Kidney (tissue), 14 donors: Measurements from ENCODE around the gene CCDC121. TPM values are rescaled to one million over a fixed set of nuclear protein-coding genes. Genes with fewer than 3 reads are reported as not detected.

Experiments used
- DNase-seq, 5 donors: peaks; one replicate each; pipeline ENCODE4 v3.0.0-alpha.2; 2013 to 2020
- FAIRE-seq: peaks from 2 replicates; lab custom pipeline; 2012; peaks lifted over from hg19 to GRCh38; lab: Jason Lieb, UNC
- H3K27ac ChIP-seq, 2 donors: one replicate each; pipeline ENCODE4 v1.7.0; 2013; ENCODE audit warnings: low read depth in 2 of 2, low read length in 2 of 2, inconsistent platforms in 1 of 2
- H3K27me3 ChIP-seq: one replicate; pipeline ENCODE4 v1.7.1; 2013; ENCODE audit warnings: low read length, inconsistent platforms; ENCODE audit not compliant: control insufficient read depth, insufficient read depth
- H3K36me3 ChIP-seq, 3 donors: one replicate each; pipeline versions ENCODE4 v1.7.0 to v1.7.1; 2013; ENCODE audit warnings: low read length in 3 of 3, control low read depth in 1 of 3, inconsistent platforms in 1 of 3; ENCODE audit not compliant: insufficient read depth in 3 of 3, control insufficient read depth in 2 of 3
- H3K4me1 ChIP-seq, 3 donors: one replicate each; pipeline versions ENCODE4 v1.7.0 to v1.7.1; 2013; ENCODE audit warnings: low read length in 3 of 3, inconsistent platforms in 1 of 3, low read depth in 1 of 3; ENCODE audit not compliant: control insufficient read depth in 2 of 3, insufficient read depth in 2 of 3
- H3K4me3 ChIP-seq, 3 donors: one replicate each; pipeline versions ENCODE4 v1.7.0 to v1.8.1; 2013; ENCODE audit warnings: low read length in 3 of 3, control low read depth in 1 of 3, inconsistent platforms in 1 of 3
- H3K9ac ChIP-seq, 3 donors: one replicate each; pipeline versions ENCODE4 v1.7.0 to v1.7.1; 2013; ENCODE audit warnings: low read length in 3 of 3, control low read depth in 1 of 3, inconsistent platforms in 1 of 3
- H3K9me3 ChIP-seq, 3 donors: one replicate each; pipeline versions ENCODE4 v1.7.0 to v1.7.1; 2013; ENCODE audit warnings: low read length in 3 of 3, control low read depth in 1 of 3, inconsistent platforms in 1 of 3; ENCODE audit not compliant: control insufficient read depth in 2 of 3, insufficient read depth in 1 of 3
- CTCF ChIP-seq: IDR thresholded peaks from 3 replicates; pipeline ENCODE4 v1.5.1; 2012; ENCODE audit warnings: mild to moderate bottlenecking, moderate library complexity, borderline replicate concordance; ENCODE audit not compliant: insufficient read depth; ENCODE audit errors: extremely low read depth
- intact Hi-C: fragments of 100-400 bp; cut with DNase I; formaldehyde crosslinking; loops from one replicate; pipeline ENCODE4 v1.11.1; 2022
- polyA plus RNA-seq: library from polyadenylated mRNA; stranded (reverse); fragments of 350-450 nt; fragmentation: Illumina TruSeq; extraction: RNeasy Lipid Tissue Mini Kit (QIAGEN cat#74804); gene quantifications from one replicate; pipeline ENCODE4 v1.2.3, GENCODE V29; 2014; ENCODE audit warnings: low read depth, low replicate concordance; ENCODE audit not compliant: insufficient read depth
- total RNA-seq: library from RNA; stranded (reverse); fragmentation: NEBNext Ultra II Directional; extraction: Animal tissue kit (Norgen Biotek cat#: 25700); gene quantifications from one replicate; pipeline ENCODE4 v1.2.1, GENCODE V29; 2021
- donor health status: control.
- donor health status: control.
- donor health status: control.
- donor health status: control.
- donor health status: control.
- donor health status: DM: yes; HTN: yes; CAD: no.
- donor health status: Normal renal cell carcinoma (clear cell type).

Gene CCDC121
- total and polyA plus RNA-seq, 2 donors from 2014 or later, result 4.2 to 5.6 TPM

- no peaks in the 10 kb centered on the region for H3K36me3 ChIP-seq
- peaks cover 0 to 8% (median 5%) of the 10 kb centered on the region in 3 donors for H3K9me3 ChIP-seq
- no peaks in the 10 kb centered on the region for H3K27me3 ChIP-seq
- H3K4me3 ChIP-seq, result peak overlapping the region in 2 of 3 donors; percentile 31 to 92
- H3K27ac ChIP-seq, result no peak overlapping the region
- DNase-seq (no peak), FAIRE-seq (no peak)
- intact Hi-C loops, result no loop called here
- H3K9ac ChIP-seq, result no peak overlapping the region
- peaks cover 5 to 12% (median 7%) of the 10 kb centered on the region in 3 donors for H3K4me1 ChIP-seq
- no peak for TF ChIP-seq CTCF
These were observed 44.2 kb downstream of the CCDC121 start for GRCh38 chr2:27584597-27584996.

- intact Hi-C loops, result no loop called here
- no peak for FAIRE-seq
- Histone ChIP-seq H3K27me3 (no peaks in the 10 kb centered on the region), H3K4me1 (peaks cover 5 to 12% (median 7%) of the 10 kb centered on the region in 3 donors), H3K4me3 (peak overlapping the region; percentile 88 to 92 (median 92)), H3K27ac (peak overlapping the region in 1 of 2 donors; percentile 73), H3K9ac (peak overlapping the region; percentile 75 to 95 (median 85)), H3K36me3 (no peaks in the 10 kb centered on the region), H3K9me3 (peaks cover 0 to 7% (median 2%) of the 10 kb centered on the region in 3 donors)
- no peak for DNase-seq
- TF ChIP-seq CTCF, result no peak
These were observed 45.4 kb downstream of the CCDC121 start for GRCh38 chr2:27583390-27583915.

- no peak for TF ChIP-seq CTCF
- H3K4me3 ChIP-seq, result peak within 1 kb of the TSS; percentile 88 to 92 (median 92)
- H3K36me3 ChIP-seq, result no peaks in the 10 kb centered on the region
- H3K9ac ChIP-seq, result peak within 1 kb of the TSS; percentile 75 to 95 (median 85)
- no peaks in the 10 kb centered on the region for H3K27me3 ChIP-seq
- peaks cover 5 to 12% (median 7%) of the 10 kb centered on the region in 3 donors for H3K4me1 ChIP-seq
- DNase-seq, result peak; percentile 94 to 98 (median 97)
- intact Hi-C loops, result no loop called here
- peak within 1 kb of the TSS; percentile 25 to 73 for H3K27ac ChIP-seq
- no peak for FAIRE-seq
- H3K9me3 ChIP-seq, result peaks cover 0 to 7% (median 2%) of the 10 kb centered on the region in 3 donors
These were observed 46.0 kb downstream of the CCDC121 start, which contains the start of gene ZNF512 for GRCh38 chr2:27582695-27583389. Gene ZNF512 (plus strand): TSS chr2:27583042. CDS start chr2:27583113, 71 bp downstream.
